HG03378 (cell line): ENCODE data around the gene SSX2IP.
A peak's percentile ranks its signal among the peaks of the same experiment; 100 is the strongest.

Experiments used
- ATAC-seq: cut with Tn5 transposase; IDR thresholded peaks from one replicate; pipeline ENCODE4 v1.9.1; 2021; ENCODE audit warnings: mild to moderate bottlenecking, moderate library complexity; ENCODE audit not compliant: unreplicated experiment

The SSX2IP gene

GRCh38 chr1:84711869-84712268 is 21.6 kb upstream of the SSX2IP start:
- ATAC-seq: no peak

- ATAC-seq: no peak
Observed at GRCh38 chr1:84711121-84711520, 20.9 kb upstream of the SSX2IP start.

- no peak for ATAC-seq
Observed at GRCh38 chr1:84709131-84709530, 18.9 kb upstream of the SSX2IP start.

GRCh38 chr1:84708031-84708430 is 17.8 kb upstream of the SSX2IP start:
- no peak for ATAC-seq

- ATAC-seq: peak; percentile 66
Observed at GRCh38 chr1:84705513-84705912, 15.3 kb upstream of the SSX2IP start.

GRCh38 chr1:84704872-84705417 is 14.7 kb upstream of the SSX2IP start:
- no peak for ATAC-seq

GRCh38 chr1:84703431-84703830 is 13.2 kb upstream of the SSX2IP start:
- no peak for ATAC-seq

- no peak for ATAC-seq
Observed at GRCh38 chr1:84702143-84702542, 11.9 kb upstream of the SSX2IP start.

- ATAC-seq: no peak
Observed at GRCh38 chr1:84701376-84701775, 11.1 kb upstream of the SSX2IP start.

GRCh38 chr1:84700070-84700469 is 9.8 kb upstream of the SSX2IP start:
- ATAC-seq: peak; percentile 69

GRCh38 chr1:84698151-84699110 is 8.2 kb upstream of the SSX2IP start:
- ATAC-seq: no peak

- no peak for ATAC-seq
Observed at GRCh38 chr1:84693785-84694184, 3.5 kb upstream of the SSX2IP start.

- no peak for ATAC-seq
Observed at GRCh38 chr1:84693005-84693404, 2.7 kb upstream of the SSX2IP start.

- ATAC-seq: no peak
Observed at GRCh38 chr1:84692391-84692790, 2.1 kb upstream of the SSX2IP start.

GRCh38 chr1:84691122-84691783 is 992 bp upstream of the SSX2IP start:
- ATAC-seq: no peak

- ATAC-seq: peak; percentile 30
Observed at GRCh38 chr1:84689514-84690396, 506 bp downstream of the SSX2IP start.

GRCh38 chr1:84688463-84689061 is 1.7 kb downstream of the SSX2IP start:
- no peak for ATAC-seq

GRCh38 chr1:84687714-84688462 is 2.4 kb downstream of the SSX2IP start:
- no peak for ATAC-seq

- no peak for ATAC-seq
Observed at GRCh38 chr1:84686223-84686622, 4.0 kb downstream of the SSX2IP start.

- no peak for ATAC-seq
Observed at GRCh38 chr1:84683508-84683907, 6.8 kb downstream of the SSX2IP start.
